Fibroblast of lung (primary cell): ENCODE results near the gene JUP.

Source experiments
- EZH2 ChIP-seq: IDR thresholded peaks from 2 replicates; pipeline ENCODE4 v1.5.1; 2012; ENCODE audit warnings: low read length, control low read depth, mild to moderate bottlenecking; ENCODE audit errors: missing control alignments
- TF ChIP-seq, protein P1 (sequence below), 2 donors: IDR thresholded peaks in 1 of 2; conservative IDR thresholded peaks in 1 of 2; 1 replicate in 1 of 2; 2 replicates in 1 of 2; pipeline ENCODE4 v1.5.1; 2011 to 2012; ENCODE audit warnings: low read length in 2 of 2, control low read depth in 1 of 2, inconsistent platforms in 1 of 2, low read depth in 1 of 2, mild to moderate bottlenecking in 1 of 2

DNA sequence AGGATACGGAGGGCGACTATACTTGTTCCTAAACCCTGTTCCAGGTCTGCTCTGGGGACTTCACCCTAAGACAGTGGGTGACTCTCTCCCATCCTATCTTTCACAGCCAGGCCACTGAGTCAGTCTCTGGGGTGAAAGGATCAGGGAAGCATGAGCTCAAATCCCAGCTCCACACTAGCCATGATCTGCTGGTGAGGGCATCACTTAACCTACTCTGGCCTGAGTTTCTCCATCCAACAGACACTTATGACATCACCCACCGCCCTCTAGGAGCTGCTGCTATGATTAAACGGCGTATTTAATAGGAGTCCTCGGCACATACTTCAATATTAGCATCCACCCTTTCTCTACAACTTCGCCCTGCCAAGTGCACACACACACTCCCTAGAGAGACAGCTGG is 64.3 kb downstream of the JUP start:
- TF ChIP-seq, protein P1, sequence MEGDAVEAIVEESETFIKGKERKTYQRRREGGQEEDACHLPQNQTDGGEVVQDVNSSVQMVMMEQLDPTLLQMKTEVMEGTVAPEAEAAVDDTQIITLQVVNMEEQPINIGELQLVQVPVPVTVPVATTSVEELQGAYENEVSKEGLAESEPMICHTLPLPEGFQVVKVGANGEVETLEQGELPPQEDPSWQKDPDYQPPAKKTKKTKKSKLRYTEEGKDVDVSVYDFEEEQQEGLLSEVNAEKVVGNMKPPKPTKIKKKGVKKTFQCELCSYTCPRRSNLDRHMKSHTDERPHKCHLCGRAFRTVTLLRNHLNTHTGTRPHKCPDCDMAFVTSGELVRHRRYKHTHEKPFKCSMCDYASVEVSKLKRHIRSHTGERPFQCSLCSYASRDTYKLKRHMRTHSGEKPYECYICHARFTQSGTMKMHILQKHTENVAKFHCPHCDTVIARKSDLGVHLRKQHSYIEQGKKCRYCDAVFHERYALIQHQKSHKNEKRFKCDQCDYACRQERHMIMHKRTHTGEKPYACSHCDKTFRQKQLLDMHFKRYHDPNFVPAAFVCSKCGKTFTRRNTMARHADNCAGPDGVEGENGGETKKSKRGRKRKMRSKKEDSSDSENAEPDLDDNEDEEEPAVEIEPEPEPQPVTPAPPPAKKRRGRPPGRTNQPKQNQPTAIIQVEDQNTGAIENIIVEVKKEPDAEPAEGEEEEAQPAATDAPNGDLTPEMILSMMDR (conservative IDR thresholded peaks at IDR 0.05 in 1 of 2, IDR thresholded peaks at IDR 0.05 in 1 of 2; ENCODE audit: low read depth in 1 of 2, low read length in 2 of 2), result no peak
- no peak for TF ChIP-seq EZH2
